A549 (cell line): ENCODE results near the gene TAAR8. TPM values are rescaled to one million over a fixed set of nuclear protein-coding genes. Genes with fewer than 3 reads are reported as not detected.

Experiments
- ATAC-seq, 2 experiments: fragments of 200-7000 bp in 1 of 2; fragments of >200 bp in 1 of 2; cut with Nextera tagmentation in 1 of 2; cut with Tn5 transposase in 1 of 2; 3 replicates each; pipeline versions ENCODE4 v1.8.0 to v1.9.1; 2018 to 2020; ENCODE audit warnings: mild to moderate bottlenecking in 1 of 2, moderate library complexity in 1 of 2
- CTCF ChIA-PET: fragments of 300-600 bp; sonication (Branson Sonifier 250); formaldehyde crosslinking; extraction: SDS; loops from one replicate; lab custom pipeline; 2021; ENCODE audit warnings: antibody characterized with exemption, inconsistent platforms; lab: Yijun Ruan, JAX
- POLR2A ChIA-PET: fragments of 350-600 bp; formaldehyde crosslinking; extraction: SDS; loops from one replicate; lab custom pipeline; 2021; ENCODE audit warnings: antibody characterized with exemption, inconsistent platforms; lab: Yijun Ruan, JAX
- DNase-seq, 2 experiments: peaks; one replicate each; pipeline versions ENCODE4 v3.0.0 to v3.0.0-alpha.2; 2011 to 2016; ENCODE audit warnings: low read depth in 1 of 2, low spot score in 1 of 2
- FAIRE-seq: peaks from 2 replicates; lab custom pipeline; 2011; peaks lifted over from hg19 to GRCh38; lab: Jason Lieb, UNC
- H3K27ac ChIP-seq, 2 experiments: fragments of >200 bp; sonication (Bioruptor Twin); formaldehyde crosslinking; 3 replicates each; pipeline ENCODE4 v1.5.1; 2016 to 2017
- H3K4me1 ChIP-seq: fragments of >200 bp; sonication (Bioruptor Twin); formaldehyde crosslinking; 3 replicates; pipeline ENCODE4 v1.6.1; 2016
- H3K4me2 ChIP-seq: fragments of >200 bp; sonication (Bioruptor Twin); formaldehyde crosslinking; 3 replicates; pipeline ENCODE4 v1.6.1; 2016
- H3K4me3 ChIP-seq: fragments of >200 bp; sonication (Bioruptor Twin); formaldehyde crosslinking; 3 replicates; pipeline ENCODE4 v1.5.1; 2016
- H3K9me3 ChIP-seq: fragments of >200 bp; sonication (Bioruptor Twin); formaldehyde crosslinking; 3 replicates; pipeline ENCODE4 v1.6.1; 2016
- ATOH8 ChIP-seq: fragments of 250-450 bp; sonication (Bioruptor Pico); IDR thresholded peaks from 2 replicates; pipeline ENCODE4 v1.5.0; 2020; ENCODE audit warnings: low read depth, mild to moderate bottlenecking, moderate library complexity
- BHLHE40 ChIP-seq: IDR thresholded peaks from 2 replicates; pipeline ENCODE4 v1.6.1; 2012; ENCODE audit warnings: low read depth, low read length, inconsistent platforms
- CBX2 ChIP-seq: fragments of 200-600 bp; sonication (generic); IDR thresholded peaks from 2 replicates; pipeline ENCODE4 v1.6.1; 2016; ENCODE audit warnings: low read depth, mild to moderate bottlenecking, borderline replicate concordance
- EHMT2 ChIP-seq: fragments of 200-600 bp; sonication (generic); IDR thresholded peaks from 2 replicates; pipeline ENCODE4 v1.6.1; 2016; ENCODE audit warnings: antibody characterized with exemption, low read depth, mild to moderate bottlenecking, moderate library complexity
- JUN ChIP-seq, 2 experiments: fragments of >200 bp; sonication (Bioruptor Twin); formaldehyde crosslinking; IDR thresholded peaks; 2 replicates in 1 of 2; 3 replicates in 1 of 2; pipeline ENCODE4 v1.6.1; 2016 to 2017
- MAFK ChIP-seq: fragments of 450-650 bp; IDR thresholded peaks from 2 replicates; pipeline ENCODE4 v1.6.1; 2014; ENCODE audit not compliant: partially characterized antibody
- NFE2L2 ChIP-seq: fragments of 150-350 bp; conservative IDR thresholded peaks from 2 replicates; pipeline ENCODE4 v1.6.1; 2014; ENCODE audit warnings: low read length
- NPAS2 ChIP-seq: fragments of 250-450 bp; sonication (Bioruptor Pico); IDR thresholded peaks from 2 replicates; pipeline ENCODE4 v1.8.0; 2022; ENCODE audit warnings: mild to moderate bottlenecking, moderate library complexity, borderline replicate concordance
- PBX3 ChIP-seq: IDR thresholded peaks from 2 replicates; pipeline ENCODE4 v1.6.1; 2012
- PHF8 ChIP-seq: fragments of 200-600 bp; sonication (generic); IDR thresholded peaks from 2 replicates; pipeline ENCODE4 v1.6.1; 2016; ENCODE audit warnings: low read depth, mild to moderate bottlenecking, antibody characterized with exemption, moderate library complexity, borderline replicate concordance
- POLR2A ChIP-seq: IDR thresholded peaks from 2 replicates; pipeline ENCODE4 v1.6.1; 2012; ENCODE audit warnings: mild to moderate bottlenecking, low read length
- POLR2AphosphoS2 ChIP-seq: conservative IDR thresholded peaks from 2 replicates; pipeline ENCODE4 v1.6.1; 2012; ENCODE audit warnings: low read length, improper control_type of control experiment, inconsistent platforms
- RAD21 ChIP-seq, 2 experiments: fragments of >200 bp in 1 of 2; sonication (Bioruptor Twin) in 1 of 2; formaldehyde crosslinking in 1 of 2; IDR thresholded peaks in 1 of 2; conservative IDR thresholded peaks in 1 of 2; 2 replicates in 1 of 2; 3 replicates in 1 of 2; pipeline ENCODE4 v1.6.1; 2012 to 2018; ENCODE audit warnings: inconsistent platforms in 1 of 2
- RARB ChIP-seq: fragments of 250-450 bp; sonication (Bioruptor Pico); IDR thresholded peaks from 2 replicates; pipeline ENCODE4 v1.8.0; 2021; ENCODE audit warnings: mild to moderate bottlenecking, moderate library complexity
- SREBF2 ChIP-seq: fragments of 450-650 bp; IDR thresholded peaks from 2 replicates; pipeline ENCODE4 v1.6.1; 2014; ENCODE audit warnings: mild to moderate bottlenecking, moderate library complexity
- TFCP2L1 ChIP-seq: fragments of 250-450 bp; sonication (Bioruptor Pico); IDR thresholded peaks from 2 replicates; pipeline ENCODE4 v1.5.0; 2021; ENCODE audit warnings: mild to moderate bottlenecking
- ZNF302 ChIP-seq: fragments of 250-450 bp; sonication (Bioruptor Pico); IDR thresholded peaks from 2 replicates; pipeline ENCODE4 v1.9.0; 2021; ENCODE audit warnings: inconsistent platforms, mild to moderate bottlenecking, moderate library complexity
- WGBS: methylation state at CpG from one replicate; pipeline ENCODE4 v1.1.6; 2017; ENCODE audit errors: missing lambda C conversion rate; 5-methylcytosine and 5-hydroxymethylcytosine counted together
- polyA plus RNA-seq, 4 experiments: library from polyadenylated mRNA; depleted of rRNA in 3 of 4; stranded (reverse); fragments of >200 nt; fragmentation: RNase III in 1 of 4; extraction: RNeasy Plus Mini Kit Qiagen cat#74134 plus additional on column Dnase treatment in 1 of 4; gene quantifications; 2 replicates in 3 of 4; 3 replicates in 1 of 4; pipeline ENCODE4 v1.2.3, GENCODE V29; 2011 to 2017
- TF ChIP-seq, protein P1 (sequence below): IDR thresholded peaks from 2 replicates; pipeline ENCODE4 v1.6.1; 2012; ENCODE audit warnings: low read depth, borderline replicate concordance
- TF ChIP-seq, protein P2 (sequence below): IDR thresholded peaks from 2 replicates; pipeline ENCODE4 v1.6.1; 2012
- TF ChIP-seq, protein P3 (sequence below): fragments of 450-650 bp; IDR thresholded peaks from 2 replicates; pipeline ENCODE4 v1.6.1; 2014; ENCODE audit warnings: antibody characterized with exemption
- TF ChIP-seq, protein P4 (sequence below): fragments of >200 bp; sonication (Bioruptor Twin); formaldehyde crosslinking; IDR thresholded peaks from 3 replicates; pipeline ENCODE4 v1.6.1; 2016

The TAAR8 gene
- polyA plus RNA-seq, 2 of the 4 experiments (the other 2 are of a cell fraction), result not detected

GRCh38 chr6:132512342-132512637 lies 40.2 kb upstream of the TAAR8 start:
- POLR2A ChIA-PET, result interaction anchor here (1.5 kb wide), 2 partner anchors 286 to 302 kb away, joined by 4 to 5 read pairs; partner anchors contain the start of genes RPS12 and SLC18B1
- ATAC-seq (no peak), DNase-seq (no peak)
- peak overlapping the region; percentile 89 for H3K4me2 ChIP-seq
- H3K4me3 ChIP-seq, result peak overlapping the region; percentile 61
- peak overlapping the region; percentile 67 to 93 for H3K27ac ChIP-seq
- TF ChIP-seq, protein P1, sequence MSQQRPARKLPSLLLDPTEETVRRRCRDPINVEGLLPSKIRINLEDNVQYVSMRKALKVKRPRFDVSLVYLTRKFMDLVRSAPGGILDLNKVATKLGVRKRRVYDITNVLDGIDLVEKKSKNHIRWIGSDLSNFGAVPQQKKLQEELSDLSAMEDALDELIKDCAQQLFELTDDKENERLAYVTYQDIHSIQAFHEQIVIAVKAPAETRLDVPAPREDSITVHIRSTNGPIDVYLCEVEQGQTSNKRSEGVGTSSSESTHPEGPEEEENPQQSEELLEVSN, result no peak
- no peak for TF ChIP-seq BHLHE40
- no peak for TF ChIP-seq NFE2L2
- TF ChIP-seq RARB, result no peak
- TF ChIP-seq, protein P2, sequence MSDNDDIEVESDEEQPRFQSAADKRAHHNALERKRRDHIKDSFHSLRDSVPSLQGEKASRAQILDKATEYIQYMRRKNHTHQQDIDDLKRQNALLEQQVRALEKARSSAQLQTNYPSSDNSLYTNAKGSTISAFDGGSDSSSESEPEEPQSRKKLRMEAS, result no peak
- no peak for TF ChIP-seq TFCP2L1
- no peak for TF ChIP-seq CBX2
- no peak for TF ChIP-seq ZNF302 (CRISPR knock-in tag)
- no peak for TF ChIP-seq EHMT2
- TF ChIP-seq SREBF2, result no peak
- TF ChIP-seq, protein P3, sequence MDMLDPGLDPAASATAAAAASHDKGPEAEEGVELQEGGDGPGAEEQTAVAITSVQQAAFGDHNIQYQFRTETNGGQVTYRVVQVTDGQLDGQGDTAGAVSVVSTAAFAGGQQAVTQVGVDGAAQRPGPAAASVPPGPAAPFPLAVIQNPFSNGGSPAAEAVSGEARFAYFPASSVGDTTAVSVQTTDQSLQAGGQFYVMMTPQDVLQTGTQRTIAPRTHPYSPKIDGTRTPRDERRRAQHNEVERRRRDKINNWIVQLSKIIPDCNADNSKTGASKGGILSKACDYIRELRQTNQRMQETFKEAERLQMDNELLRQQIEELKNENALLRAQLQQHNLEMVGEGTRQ, result no peak
- TF ChIP-seq, protein P4, sequence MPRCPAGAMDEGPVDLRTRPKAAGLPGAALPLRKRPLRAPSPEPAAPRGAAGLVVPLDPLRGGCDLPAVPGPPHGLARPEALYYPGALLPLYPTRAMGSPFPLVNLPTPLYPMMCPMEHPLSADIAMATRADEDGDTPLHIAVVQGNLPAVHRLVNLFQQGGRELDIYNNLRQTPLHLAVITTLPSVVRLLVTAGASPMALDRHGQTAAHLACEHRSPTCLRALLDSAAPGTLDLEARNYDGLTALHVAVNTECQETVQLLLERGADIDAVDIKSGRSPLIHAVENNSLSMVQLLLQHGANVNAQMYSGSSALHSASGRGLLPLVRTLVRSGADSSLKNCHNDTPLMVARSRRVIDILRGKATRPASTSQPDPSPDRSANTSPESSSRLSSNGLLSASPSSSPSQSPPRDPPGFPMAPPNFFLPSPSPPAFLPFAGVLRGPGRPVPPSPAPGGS, result no peak
- TF ChIP-seq, all 56 proteins: peak for 0
- CTCF ChIA-PET, result no interaction called here
- FAIRE-seq, result no peak
- Histone ChIP-seq H3K9me3 (no peaks in the 10 kb centered on the region), H3K4me1 (peaks cover 12% of the 10 kb centered on the region)
- WGBS, result 4% methylated on average over 7 of the region's 7 CpGs

DNA sequence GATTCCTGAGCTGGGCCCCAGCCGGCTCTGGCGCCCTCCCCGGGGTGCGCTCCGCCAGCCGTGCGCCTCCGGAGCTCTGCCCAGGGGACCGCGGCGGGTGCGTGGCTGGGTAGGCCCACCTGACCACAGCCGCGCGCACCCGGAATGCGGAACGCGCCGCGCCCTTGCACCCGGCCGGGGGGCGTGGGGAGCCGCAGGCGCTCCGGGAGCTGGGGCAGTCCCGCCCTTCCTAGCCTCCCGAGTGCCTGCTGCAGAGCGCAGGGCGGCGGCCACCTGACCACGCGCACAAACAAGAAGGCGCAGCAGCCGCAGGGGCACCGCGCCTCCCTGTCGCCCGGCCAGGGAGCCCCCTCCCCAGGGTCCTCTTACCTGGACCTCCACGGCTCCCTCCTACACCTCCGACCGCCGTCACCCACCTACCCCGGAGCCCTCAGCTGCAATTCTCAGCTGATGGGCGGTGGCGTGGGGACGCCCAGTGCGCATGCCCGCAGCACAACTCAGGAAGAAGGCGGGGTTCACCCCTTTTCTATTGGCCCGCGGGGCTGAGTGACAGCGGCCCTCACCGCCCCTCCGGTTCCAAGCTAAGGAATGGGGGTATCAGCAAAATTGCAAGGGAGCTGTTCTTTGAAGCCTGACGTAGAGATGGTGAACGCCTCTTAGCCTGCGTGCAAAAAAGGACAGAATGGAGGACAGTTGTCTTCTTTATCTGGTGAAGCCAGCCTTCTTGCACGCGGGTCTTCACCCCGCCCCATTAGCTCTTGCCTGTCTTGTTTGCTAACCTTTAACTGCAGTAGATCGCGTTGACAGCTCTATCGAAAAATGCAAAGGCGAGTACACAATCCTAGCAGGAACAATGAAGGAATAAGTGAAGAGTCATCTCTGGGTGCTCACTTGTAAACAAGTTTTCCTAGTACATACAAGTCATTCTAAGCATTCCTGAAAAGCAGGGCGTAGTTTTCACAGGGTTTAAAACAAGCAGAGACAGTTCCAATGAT lies 39.5 kb upstream of the TAAR8 start, which contains the start of gene STX7:
STX7 (minus strand) TSS at position 479 of the 995 bp plus-strand sequence. CDS start 9,586 bp downstream, outside the sequence.
- no peak for TF ChIP-seq EHMT2
- TF ChIP-seq JUN (IDR thresholded peaks at IDR 0.05), result peak in 1 of 2 experiments; percentile 54; a peak in 2 of 5 replicates
- TF ChIP-seq ATOH8, result no peak
- peak; percentile 77 for TF ChIP-seq POLR2A
- TF ChIP-seq RAD21 (conservative IDR thresholded peaks at IDR 0.05 in 1 of 2, IDR thresholded peaks at IDR 0.05 in 1 of 2), result 0 out of 5 replicates have a peak, but pooled peaks of 1 of the 2 experiments have one; percentile 13
- TF ChIP-seq, protein P3, result peak; percentile 24; the same call in 1 of the 2 replicates
- peak; percentile 92 for TF ChIP-seq PBX3
- TF ChIP-seq NPAS2 (CRISPR knock-in tag), result no peak
- TF ChIP-seq POLR2AphosphoS2, result no peak
- peak; percentile 81 for TF ChIP-seq MAFK
- TF ChIP-seq, protein P2, result peak; percentile 48; the same call in 1 of the 2 replicates
- TF ChIP-seq, protein P4, result peak; percentile 57; the same call in 1 of the 3 replicates
- no peak for TF ChIP-seq CBX2
- peak; percentile 48; the same call in 1 of the 2 replicates for TF ChIP-seq PHF8
- Histone ChIP-seq H3K4me3 (peak within 1 kb of the TSS; percentile 61), H3K27ac (peak within 1 kb of the TSS; percentile 67 to 93), H3K9me3 (no peaks in the 10 kb centered on the region), H3K4me1 (peaks cover 12% of the 10 kb centered on the region), H3K4me2 (peak within 1 kb of the TSS; percentile 89)
- CTCF ChIA-PET, result interaction anchor here (1.0 to 1.1 kb wide), 2 partner anchors 17 to 234 kb away, joined by 4 to 6 read pairs; no protein-coding TSS in a partner anchor
- WGBS, result 4% methylated on average over 19 of the region's 67 CpGs
- POLR2A ChIA-PET, result interaction anchor here (1.2 to 1.5 kb wide), 3 partner anchors 179 to 301 kb away, joined by 4 to 5 read pairs (median 4); partner anchors contain the start of genes RPS12 and SLC18B1
- DNase-seq (peak; percentile 79 to 82), FAIRE-seq (no peak), ATAC-seq (peak; percentile 96 to 98)
